ENCODE results near the gene KIF6.

The KIF6 gene

DNA sequence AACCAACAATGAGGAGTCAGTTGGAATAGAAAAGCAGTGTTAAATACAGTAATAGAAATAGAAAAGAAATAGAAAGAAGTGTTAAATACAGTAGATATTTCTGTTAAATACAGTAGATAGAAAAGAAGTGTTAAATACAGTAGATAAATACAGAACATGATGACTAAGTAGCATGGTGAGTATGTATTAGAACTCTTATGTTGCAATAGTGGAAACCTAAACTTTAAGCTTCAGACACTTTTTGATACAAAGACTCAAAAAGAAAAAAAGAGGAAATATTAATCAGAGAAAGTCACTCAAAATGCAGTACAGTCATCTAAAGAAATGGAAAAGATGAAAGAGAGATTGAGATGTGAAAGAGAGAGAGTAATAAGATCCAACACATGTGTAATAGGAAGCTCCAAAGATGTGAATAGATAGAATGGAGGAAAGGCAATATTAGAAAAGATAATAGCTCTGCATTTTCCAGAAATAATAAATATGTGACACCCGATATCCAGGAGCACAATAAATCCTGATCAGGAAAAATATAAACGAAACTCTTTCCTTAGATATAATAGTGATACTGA lies 271.2 kb downstream of the KIF6 start:
- H3K4me1 ChIP-seq (ENCODE audit: control extremely low read depth in 1 of 4, control insufficient read depth in 4 of 4, insufficient read depth in 4 of 4, low read length in 3 of 4), result no peaks in the 10 kb centered on the region
- POLR2A ChIA-PET, result no interaction called here
- CTCF ChIA-PET, result no interaction called here
- H3K27ac ChIP-seq (ENCODE audit: insufficient read depth in 1 of 2, low read depth in 1 of 2, low read length in 2 of 2, poor library complexity in 1 of 2, severe bottlenecking in 2 of 2), result no peak overlapping the region
- peaks cover 0 to 9% (median 0%) of the 10 kb centered on the region in 5 experiments for H3K9me3 ChIP-seq (ENCODE audit: control extremely low read depth in 1 of 5, control insufficient read depth in 4 of 5, insufficient read depth in 2 of 5, low read depth in 1 of 5, low read length in 4 of 5)
- no peak overlapping the region for H3K4me3 ChIP-seq (ENCODE audit: control insufficient read depth in 1 of 7, extremely low read depth in 1 of 7, insufficient read depth in 4 of 7, low read depth in 2 of 7, low read length in 6 of 7)
- no CpG with 5 or more reads among the region's 2 CpGs for WGBS (ENCODE audit: insufficient coverage)
- H3K27me3 ChIP-seq (replicated peaks in 2 of 5; ENCODE audit: control insufficient read depth in 4 of 5, insufficient read depth in 5 of 5, low read length in 4 of 5), result peaks cover 0 to 8% (median 0%) of the 10 kb centered on the region in 5 experiments
- DNase-seq, result no peak
- H3K36me3 ChIP-seq (ENCODE audit: control insufficient read depth in 4 of 4, insufficient read depth in 4 of 4, low read length in 3 of 4), result no peaks in the 10 kb centered on the region

DNA sequence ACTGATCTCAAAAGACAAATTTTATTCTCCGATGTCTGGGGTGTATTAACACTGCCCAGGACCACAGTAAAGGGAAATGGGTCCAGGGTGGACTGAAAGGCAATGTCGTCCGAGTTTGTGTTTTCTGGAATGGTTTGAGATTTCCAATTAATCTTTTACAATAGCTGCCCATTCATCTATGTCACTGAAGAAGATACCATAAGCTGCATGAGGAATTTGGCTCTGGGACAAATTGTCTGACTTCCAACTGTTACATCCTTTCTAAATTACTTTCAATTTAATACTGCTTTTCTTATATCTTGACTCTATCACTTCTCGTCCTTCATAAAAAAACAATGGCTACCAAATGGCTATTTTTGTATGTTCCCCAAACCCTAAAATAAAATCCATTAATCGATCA lies 272.0 kb downstream of the KIF6 start:
- Histone ChIP-seq H3K27me3 (replicated peaks in 2 of 5; ENCODE audit: control insufficient read depth in 4 of 5, insufficient read depth in 5 of 5, low read length in 4 of 5) (peaks cover 0 to 8% (median 0%) of the 10 kb centered on the region in 5 experiments), H3K36me3 (ENCODE audit: control insufficient read depth in 4 of 4, insufficient read depth in 4 of 4, low read length in 3 of 4) (no peaks in the 10 kb centered on the region), H3K4me1 (ENCODE audit: control extremely low read depth in 1 of 4, control insufficient read depth in 4 of 4, insufficient read depth in 4 of 4, low read length in 3 of 4) (no peaks in the 10 kb centered on the region), H3K4me3 (ENCODE audit: control insufficient read depth in 1 of 7, extremely low read depth in 1 of 7, insufficient read depth in 4 of 7, low read depth in 2 of 7, low read length in 6 of 7) (no peak overlapping the region), H3K9me3 (ENCODE audit: control extremely low read depth in 1 of 5, control insufficient read depth in 4 of 5, insufficient read depth in 2 of 5, low read depth in 1 of 5, low read length in 4 of 5) (peaks cover 0 to 9% (median 0%) of the 10 kb centered on the region in 5 experiments), H3K27ac (ENCODE audit: insufficient read depth in 1 of 2, low read depth in 1 of 2, low read length in 2 of 2, poor library complexity in 1 of 2, severe bottlenecking in 2 of 2) (no peak overlapping the region)
- POLR2A ChIA-PET, result no interaction called here
- no peak for DNase-seq
- 98% methylated on average over 4 of the region's 5 CpGs for WGBS (ENCODE audit: insufficient coverage)
- CTCF ChIA-PET, result no interaction called here

DNA sequence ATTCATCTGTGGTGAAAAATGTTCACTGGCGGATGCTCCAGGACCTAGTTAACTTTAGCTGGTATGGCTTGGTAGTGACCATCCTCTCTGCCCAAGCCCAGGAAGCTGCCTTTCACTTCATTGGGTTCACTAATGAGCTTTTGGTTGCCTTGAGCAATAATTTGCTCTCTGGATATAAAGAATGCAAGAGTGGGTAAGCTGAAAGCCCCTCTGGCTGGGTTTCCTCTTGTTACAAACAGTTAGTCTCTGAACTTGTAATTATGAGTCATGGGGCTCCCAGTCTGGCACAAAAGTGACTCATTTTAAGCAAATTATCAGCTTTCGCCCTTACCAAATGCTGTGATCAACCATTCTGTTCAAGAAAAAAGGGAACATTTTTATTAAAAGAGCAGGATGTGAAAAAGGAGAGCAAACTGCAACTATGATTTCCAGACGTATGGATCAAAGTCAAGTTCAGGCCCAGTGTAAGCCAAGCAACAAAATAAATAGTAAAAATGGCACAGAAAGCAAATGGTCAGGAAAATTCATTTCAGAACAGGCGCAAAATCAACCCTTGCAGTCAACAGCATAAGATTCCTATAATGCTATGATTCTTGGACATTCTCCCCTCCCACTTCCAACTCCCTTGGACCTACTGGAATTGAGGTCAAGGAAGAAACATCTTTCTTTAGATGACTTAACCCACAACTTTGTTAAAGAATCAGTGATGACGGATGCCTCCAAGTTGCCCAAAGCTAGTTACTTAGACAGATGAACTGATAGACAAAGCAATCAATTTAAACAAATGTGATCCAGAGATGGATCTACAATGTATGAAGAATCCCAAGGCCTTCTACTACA lies 272.7 kb downstream of the KIF6 start:
- peaks cover 0 to 8% (median 0%) of the 10 kb centered on the region in 5 experiments for H3K27me3 ChIP-seq (replicated peaks in 2 of 5; ENCODE audit: control insufficient read depth in 4 of 5, insufficient read depth in 5 of 5, low read length in 4 of 5)
- no peak overlapping the region for H3K27ac ChIP-seq (ENCODE audit: insufficient read depth in 1 of 2, low read depth in 1 of 2, low read length in 2 of 2, poor library complexity in 1 of 2, severe bottlenecking in 2 of 2)
- H3K4me1 ChIP-seq (ENCODE audit: control extremely low read depth in 1 of 4, control insufficient read depth in 4 of 4, insufficient read depth in 4 of 4, low read length in 3 of 4), result no peaks in the 10 kb centered on the region
- no peaks in the 10 kb centered on the region for H3K36me3 ChIP-seq (ENCODE audit: control insufficient read depth in 4 of 4, insufficient read depth in 4 of 4, low read length in 3 of 4)
- 100% methylated on average over 4 of the region's 5 CpGs for WGBS (ENCODE audit: insufficient coverage)
- CTCF ChIA-PET, result no interaction called here
- peaks cover 0 to 9% (median 0%) of the 10 kb centered on the region in 5 experiments for H3K9me3 ChIP-seq (ENCODE audit: control extremely low read depth in 1 of 5, control insufficient read depth in 4 of 5, insufficient read depth in 2 of 5, low read depth in 1 of 5, low read length in 4 of 5)
- POLR2A ChIA-PET, result no interaction called here
- H3K4me3 ChIP-seq (ENCODE audit: control insufficient read depth in 1 of 7, extremely low read depth in 1 of 7, insufficient read depth in 4 of 7, low read depth in 2 of 7, low read length in 6 of 7), result no peak overlapping the region
- no peak for DNase-seq

DNA sequence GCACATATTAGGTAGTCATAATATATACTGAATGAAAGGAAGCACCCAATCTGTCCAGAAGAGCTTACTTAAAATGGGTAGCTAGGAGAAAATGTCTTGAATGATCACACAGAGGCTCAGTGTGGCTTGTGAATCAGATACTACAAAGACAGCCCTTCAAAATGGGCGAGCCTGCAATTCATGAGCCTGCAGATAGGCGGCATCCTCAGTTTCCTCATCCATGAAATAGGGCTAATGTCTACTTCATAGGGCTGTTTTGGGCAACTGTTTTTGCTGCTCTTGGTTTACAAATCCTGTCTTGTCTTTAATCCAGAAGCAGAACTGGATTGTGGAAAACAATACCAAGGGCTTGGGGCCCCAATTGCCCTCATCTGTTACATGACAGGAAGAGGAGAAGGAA lies 273.4 kb downstream of the KIF6 start:
- ChIA-PET POLR2A (no interaction called here), CTCF (no interaction called here)
- Histone ChIP-seq H3K9me3 (ENCODE audit: control extremely low read depth in 1 of 5, control insufficient read depth in 4 of 5, insufficient read depth in 2 of 5, low read depth in 1 of 5, low read length in 4 of 5) (peaks cover 0 to 9% (median 0%) of the 10 kb centered on the region in 5 experiments), H3K36me3 (ENCODE audit: control insufficient read depth in 4 of 4, insufficient read depth in 4 of 4, low read length in 3 of 4) (no peaks in the 10 kb centered on the region), H3K27me3 (replicated peaks in 2 of 5; ENCODE audit: control insufficient read depth in 4 of 5, insufficient read depth in 5 of 5, low read length in 4 of 5) (peaks cover 0 to 8% (median 0%) of the 10 kb centered on the region in 5 experiments), H3K4me1 (ENCODE audit: control extremely low read depth in 1 of 4, control insufficient read depth in 4 of 4, insufficient read depth in 4 of 4, low read length in 3 of 4) (no peaks in the 10 kb centered on the region), H3K27ac (ENCODE audit: insufficient read depth in 1 of 2, low read depth in 1 of 2, low read length in 2 of 2, poor library complexity in 1 of 2, severe bottlenecking in 2 of 2) (no peak overlapping the region), H3K4me3 (ENCODE audit: control insufficient read depth in 1 of 7, extremely low read depth in 1 of 7, insufficient read depth in 4 of 7, low read depth in 2 of 7, low read length in 6 of 7) (no peak overlapping the region)
- no peak for DNase-seq
- WGBS (ENCODE audit: insufficient coverage), result 92% methylated on average over 2 of the region's 2 CpGs

DNA sequence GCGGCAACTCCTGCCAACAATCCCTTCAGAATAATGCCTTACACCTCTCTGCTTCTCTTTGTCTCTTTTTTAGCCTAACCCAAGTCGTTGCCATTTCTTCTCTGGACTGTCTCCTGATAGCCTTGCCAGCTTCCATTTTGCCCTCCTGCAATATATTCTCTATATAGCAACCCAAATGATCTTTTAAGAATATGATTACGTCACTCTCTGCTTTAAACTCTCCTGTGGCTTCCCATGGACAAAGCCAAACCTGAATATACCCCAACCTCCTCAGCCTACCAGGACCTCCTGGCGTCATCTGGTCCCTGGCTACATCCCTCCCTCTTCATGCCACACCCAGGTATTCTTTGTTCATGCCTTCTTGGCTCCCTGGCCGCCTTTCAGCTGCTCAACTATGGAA lies 276.2 kb downstream of the KIF6 start:
- CTCF ChIA-PET, result no interaction called here
- WGBS (ENCODE audit: insufficient coverage), result 85% methylated on average over 4 of the region's 5 CpGs
- Histone ChIP-seq H3K4me1 (ENCODE audit: control extremely low read depth in 1 of 4, control insufficient read depth in 4 of 4, insufficient read depth in 4 of 4, low read length in 3 of 4) (no peaks in the 10 kb centered on the region), H3K4me3 (ENCODE audit: control insufficient read depth in 1 of 7, extremely low read depth in 1 of 7, insufficient read depth in 4 of 7, low read depth in 2 of 7, low read length in 6 of 7) (no peak overlapping the region), H3K27me3 (replicated peaks in 2 of 5; ENCODE audit: control insufficient read depth in 4 of 5, insufficient read depth in 5 of 5, low read length in 4 of 5) (peaks cover 0 to 8% (median 0%) of the 10 kb centered on the region in 5 experiments), H3K9me3 (ENCODE audit: control extremely low read depth in 1 of 5, control insufficient read depth in 4 of 5, insufficient read depth in 2 of 5, low read depth in 1 of 5, low read length in 4 of 5) (peaks cover 0 to 6% (median 0%) of the 10 kb centered on the region in 5 experiments), H3K36me3 (ENCODE audit: control insufficient read depth in 4 of 4, insufficient read depth in 4 of 4, low read length in 3 of 4) (no peaks in the 10 kb centered on the region), H3K27ac (ENCODE audit: insufficient read depth in 1 of 2, low read depth in 1 of 2, low read length in 2 of 2, poor library complexity in 1 of 2, severe bottlenecking in 2 of 2) (no peak overlapping the region)
- POLR2A ChIA-PET, result no interaction called here
- DNase-seq, result no peak

DNA sequence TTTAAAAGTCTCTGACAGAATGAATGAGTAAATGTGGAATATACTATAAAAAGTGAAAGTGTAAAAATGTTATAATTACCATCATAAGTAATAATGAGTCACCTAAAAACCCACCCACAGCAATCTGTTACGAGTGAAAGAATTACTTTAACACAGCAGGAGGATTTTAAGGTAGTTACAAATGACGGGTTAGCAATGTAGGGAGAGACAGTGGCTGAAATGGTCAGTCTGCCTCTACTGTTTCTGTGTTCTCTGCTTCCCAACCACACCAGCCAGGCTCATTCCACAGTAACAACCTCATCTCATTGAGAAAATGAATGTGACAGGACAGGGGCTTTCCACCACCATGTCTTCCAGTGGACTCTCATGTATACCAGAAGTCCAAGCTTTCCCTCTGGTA lies 278.3 kb downstream of the KIF6 start:
- no peak for DNase-seq
- Histone ChIP-seq H3K4me1 (ENCODE audit: control extremely low read depth in 1 of 4, control insufficient read depth in 4 of 4, insufficient read depth in 4 of 4, low read length in 3 of 4) (no peaks in the 10 kb centered on the region), H3K4me3 (ENCODE audit: control insufficient read depth in 1 of 7, extremely low read depth in 1 of 7, insufficient read depth in 4 of 7, low read depth in 2 of 7, low read length in 6 of 7) (no peak overlapping the region), H3K36me3 (ENCODE audit: control insufficient read depth in 4 of 4, insufficient read depth in 4 of 4, low read length in 3 of 4) (no peaks in the 10 kb centered on the region), H3K27ac (ENCODE audit: insufficient read depth in 1 of 2, low read depth in 1 of 2, low read length in 2 of 2, poor library complexity in 1 of 2, severe bottlenecking in 2 of 2) (no peak overlapping the region), H3K9me3 (ENCODE audit: control extremely low read depth in 1 of 5, control insufficient read depth in 4 of 5, insufficient read depth in 2 of 5, low read depth in 1 of 5, low read length in 4 of 5) (no peaks in the 10 kb centered on the region), H3K27me3 (replicated peaks in 2 of 5; ENCODE audit: control insufficient read depth in 4 of 5, insufficient read depth in 5 of 5, low read length in 4 of 5) (peaks cover 0 to 6% (median 0%) of the 10 kb centered on the region in 5 experiments)
- CTCF ChIA-PET, result no interaction called here
- no CpG with 5 or more reads among the region's 2 CpGs for WGBS (ENCODE audit: insufficient coverage)
- POLR2A ChIA-PET, result no interaction called here

DNA sequence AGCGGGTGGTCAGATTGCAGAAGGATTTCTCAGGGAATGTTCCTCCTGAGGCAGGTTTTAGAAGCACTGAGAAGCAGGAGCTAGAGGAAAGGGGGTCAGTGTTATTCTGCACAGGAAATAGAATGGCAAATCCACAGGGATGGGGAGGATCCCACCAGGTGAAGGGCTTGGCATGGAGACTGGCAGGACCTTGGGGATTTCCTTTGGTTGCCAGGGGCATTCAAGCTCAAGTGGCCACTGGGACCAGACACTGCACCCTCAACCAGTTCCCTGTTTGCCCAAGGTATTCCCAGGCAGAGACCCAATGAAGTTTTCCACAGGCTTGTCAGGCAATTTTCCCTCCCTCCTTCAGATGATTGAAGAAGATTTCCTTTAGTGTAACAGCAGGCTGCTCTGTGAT lies 279.5 kb downstream of the KIF6 start:
- ChIA-PET POLR2A (no interaction called here), CTCF (no interaction called here)
- Histone ChIP-seq H3K9me3 (ENCODE audit: control extremely low read depth in 1 of 5, control insufficient read depth in 4 of 5, insufficient read depth in 2 of 5, low read depth in 1 of 5, low read length in 4 of 5) (no peaks in the 10 kb centered on the region), H3K4me3 (ENCODE audit: control insufficient read depth in 1 of 7, extremely low read depth in 1 of 7, insufficient read depth in 4 of 7, low read depth in 2 of 7, low read length in 6 of 7) (no peak overlapping the region), H3K27me3 (replicated peaks in 2 of 5; ENCODE audit: control insufficient read depth in 4 of 5, insufficient read depth in 5 of 5, low read length in 4 of 5) (peaks cover 0 to 4% (median 0%) of the 10 kb centered on the region in 5 experiments), H3K36me3 (ENCODE audit: control insufficient read depth in 4 of 4, insufficient read depth in 4 of 4, low read length in 3 of 4) (no peaks in the 10 kb centered on the region), H3K4me1 (ENCODE audit: control extremely low read depth in 1 of 4, control insufficient read depth in 4 of 4, insufficient read depth in 4 of 4, low read length in 3 of 4) (no peaks in the 10 kb centered on the region), H3K27ac (ENCODE audit: insufficient read depth in 1 of 2, low read depth in 1 of 2, low read length in 2 of 2, poor library complexity in 1 of 2, severe bottlenecking in 2 of 2) (no peak overlapping the region)
- no peak for DNase-seq
- 100% methylated on average over 1 of the region's 1 CpG for WGBS (ENCODE audit: insufficient coverage)
